Neuronal stem cell (in vitro differentiated cells): ENCODE results near the gene CCDC192.

Source experiments
- DNase-seq: peaks from one replicate; pipeline ENCODE4 v3.0.0-alpha.2; 2013; ENCODE audit warnings: low spot score
- H2AFZ ChIP-seq: one replicate; pipeline ENCODE4 v1.6.1; 2013; ENCODE audit warnings: mild to moderate bottlenecking, low read length, inconsistent platforms
- H2AK5ac ChIP-seq: 2 replicates; pipeline ENCODE4 v1.6.1; 2013; ENCODE audit warnings: low read depth, mild to moderate bottlenecking, inconsistent platforms, low read length, moderate library complexity, mixed read lengths
- H2BK120ac ChIP-seq: 2 replicates; pipeline ENCODE4 v1.6.1; 2013; ENCODE audit warnings: low read depth, mild to moderate bottlenecking, inconsistent platforms, low read length, moderate library complexity, mixed read lengths
- H2BK12ac ChIP-seq: one replicate; pipeline ENCODE4 v1.6.1; 2013; ENCODE audit warnings: low read length, inconsistent platforms
- H2BK15ac ChIP-seq: 2 replicates; pipeline ENCODE4 v1.6.1; 2013; ENCODE audit warnings: mild to moderate bottlenecking, low read length, inconsistent platforms, mixed read lengths
- H2BK5ac ChIP-seq: one replicate; pipeline ENCODE4 v1.6.1; 2013; ENCODE audit warnings: inconsistent platforms, mild to moderate bottlenecking, low read length, moderate library complexity
- H3K14ac ChIP-seq: one replicate; pipeline ENCODE4 v1.6.1; 2013; ENCODE audit warnings: low read length, inconsistent platforms
- H3K18ac ChIP-seq: 2 replicates; pipeline ENCODE4 v1.6.1; 2013; ENCODE audit warnings: low read length, inconsistent platforms
- H3K23ac ChIP-seq: 2 replicates; pipeline ENCODE4 v1.6.1; 2013; ENCODE audit warnings: low read depth, mild to moderate bottlenecking, mixed read lengths, low read length, inconsistent platforms; ENCODE audit not compliant: poor library complexity
- H3K27ac ChIP-seq: replicated peaks from 3 replicates; pipeline ENCODE4 v1.5.1; 2013; ENCODE audit warnings: low read length, inconsistent platforms
- H3K27me3 ChIP-seq, 3 experiments: 2 replicates each; pipeline ENCODE4 v1.6.1; 2013; ENCODE audit warnings: low read length in 3 of 3, mild to moderate bottlenecking in 2 of 3, inconsistent platforms in 1 of 3, low read depth in 1 of 3, mixed read lengths in 1 of 3, moderate library complexity in 1 of 3; ENCODE audit not compliant: control insufficient read depth in 3 of 3, insufficient read depth in 3 of 3
- H3K36me3 ChIP-seq, 2 donors: replicated peaks in 1 of 2; 2 replicates each; pipeline ENCODE4 v1.6.1; 2013; ENCODE audit warnings: low read length in 2 of 2; ENCODE audit not compliant: control insufficient read depth in 2 of 2, insufficient read depth in 2 of 2
- H3K4ac ChIP-seq: 2 replicates; pipeline ENCODE4 v1.6.1; 2013; ENCODE audit warnings: inconsistent platforms, mild to moderate bottlenecking, low read length, moderate library complexity
- H3K4me1 ChIP-seq, 2 donors: 1 replicate in 1 of 2; 2 replicates in 1 of 2; pipeline ENCODE4 v1.6.1; 2013; ENCODE audit warnings: low read length in 2 of 2, low read depth in 1 of 2; ENCODE audit not compliant: control insufficient read depth in 2 of 2, insufficient read depth in 1 of 2
- H3K4me2 ChIP-seq: one replicate; pipeline ENCODE4 v1.6.1; 2013; ENCODE audit warnings: mild to moderate bottlenecking, low read length, inconsistent platforms; ENCODE audit not compliant: insufficient read depth, poor library complexity, severe bottlenecking
- H3K4me3 ChIP-seq, 2 donors: 2 replicates each; pipeline ENCODE4 v1.5.1; 2013; ENCODE audit warnings: low read length in 2 of 2, mild to moderate bottlenecking in 2 of 2, inconsistent platforms in 1 of 2, moderate library complexity in 1 of 2
- H3K79me1 ChIP-seq: one replicate; pipeline ENCODE4 v1.6.1; 2013; ENCODE audit warnings: low read depth, mild to moderate bottlenecking, inconsistent platforms, low read length, moderate library complexity
- H3K9ac ChIP-seq: one replicate; pipeline ENCODE4 v1.6.1; 2013; ENCODE audit warnings: mild to moderate bottlenecking, low read depth, low read length, inconsistent platforms; ENCODE audit not compliant: poor library complexity
- H3K9me3 ChIP-seq, 2 donors: replicated peaks in 1 of 2; 2 replicates each; pipeline versions ENCODE3 to v1.6.1; 2013; ENCODE audit warnings: low read length in 2 of 2, mild to moderate bottlenecking in 2 of 2, inconsistent platforms in 1 of 2, low read depth in 1 of 2, mixed read lengths in 1 of 2, moderate library complexity in 1 of 2; ENCODE audit not compliant: control insufficient read depth in 2 of 2, insufficient read depth in 1 of 2
- H4K8ac ChIP-seq: one replicate; pipeline ENCODE4 v1.6.1; 2013; ENCODE audit warnings: low read depth, mild to moderate bottlenecking, inconsistent platforms, low read length, moderate library complexity
- H4K91ac ChIP-seq: one replicate; pipeline ENCODE4 v1.6.1; 2013; ENCODE audit warnings: low read length, low read depth, mild to moderate bottlenecking, inconsistent platforms; ENCODE audit not compliant: poor library complexity
- WGBS, 2 donors: extraction: QIAGEN DNeasy Blood & Tissue Kit; methylation state at CpG; one replicate each; pipeline ENCODE4 v1.1.7; 2013; ENCODE audit warnings: missing lambda C conversion rate in 2 of 2, mixed read lengths in 1 of 2; ENCODE audit not compliant: insufficient read length in 2 of 2, insufficient replicate concordance in 1 of 2; ENCODE audit errors: extremely low coverage in 2 of 2; 5-methylcytosine and 5-hydroxymethylcytosine counted together

CCDC192 gene

DNA sequence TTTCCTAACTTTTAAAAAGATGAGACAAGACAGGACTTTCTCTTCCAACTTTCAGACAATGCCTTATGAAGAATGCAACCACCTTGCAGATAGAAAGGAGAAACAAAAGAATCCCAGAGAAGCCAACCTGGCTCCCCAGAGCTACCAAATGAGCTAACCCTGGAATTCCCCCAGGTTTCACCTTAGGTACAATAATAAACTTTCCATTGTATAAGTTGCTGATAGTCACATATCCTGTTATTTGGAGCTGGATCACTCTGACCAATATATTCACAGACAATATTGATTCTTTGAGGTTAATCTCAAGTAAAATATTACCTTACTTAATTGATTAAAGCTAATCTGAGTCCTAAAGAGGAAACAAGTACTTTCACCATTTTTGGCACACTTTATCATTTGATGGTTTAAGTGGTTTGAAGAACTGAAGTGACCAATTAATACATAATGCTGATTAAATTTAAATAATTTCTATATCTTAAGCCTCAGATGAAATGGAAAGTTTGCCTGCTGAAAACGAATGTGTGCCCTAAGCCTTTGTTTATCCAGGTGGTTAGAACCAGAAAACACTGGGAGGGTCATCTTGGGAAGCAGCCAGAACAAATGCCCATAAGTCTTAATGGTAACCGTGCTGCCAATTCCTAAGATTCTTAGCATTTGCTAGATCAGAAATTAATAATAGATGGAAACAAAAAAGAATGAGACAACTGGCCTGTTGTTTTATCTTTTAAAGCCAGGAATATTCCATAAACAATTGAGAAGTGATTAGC is 220.8 kb downstream of the CCDC192 start:
- Histone ChIP-seq H2AFZ (no peak overlapping the region), H3K27ac (no peak overlapping the region), H3K36me3 (no peaks in the 10 kb centered on the region)

DNA sequence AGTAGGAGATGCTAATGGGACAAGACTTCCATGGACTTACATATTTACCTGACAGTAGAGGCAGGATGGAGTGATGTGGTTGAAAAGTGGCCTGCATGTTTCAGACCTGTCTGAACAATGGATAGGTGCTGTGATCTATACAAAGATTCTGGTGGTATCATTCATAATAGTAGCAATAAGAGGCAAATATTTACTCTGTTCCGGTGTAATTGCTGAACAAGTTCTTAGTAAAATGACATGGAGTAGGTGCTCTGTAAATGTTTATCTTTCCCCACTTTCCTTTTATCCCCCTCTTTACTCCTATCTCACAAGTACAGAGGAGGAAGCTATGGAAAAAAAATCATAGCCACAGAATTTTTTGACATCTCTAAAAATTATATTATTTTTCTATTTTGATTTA is 221.4 kb downstream of the CCDC192 start:
- no peak overlapping the region for H3K27ac ChIP-seq
- no peak overlapping the region for H4K8ac ChIP-seq
- no CpG with 5 or more reads among the region's 1 CpG for WGBS, 2 donors

More for the DNA sequence above, 220.8 kb downstream of the CCDC192 start:
- no peak overlapping the region for H2AK5ac ChIP-seq
- H3K4me1 ChIP-seq, result no peaks in the 10 kb centered on the region
- H3K18ac ChIP-seq, result no peak overlapping the region
- H2BK12ac ChIP-seq, result no peak overlapping the region
- WGBS, 2 donors, result no CpG with 5 or more reads among the region's 2 CpGs
- no peak overlapping the region for H3K4me3 ChIP-seq
- H3K4ac ChIP-seq, result no peak overlapping the region
- no peak overlapping the region for H3K4me2 ChIP-seq
- no peak overlapping the region for H4K8ac ChIP-seq
- no peaks in the 10 kb centered on the region for H3K79me1 ChIP-seq
- no peak overlapping the region for H2BK120ac ChIP-seq
- DNase-seq, result no peak
- H3K9ac ChIP-seq, result no peak overlapping the region
- H3K27me3 ChIP-seq, result no peaks in the 10 kb centered on the region
- no peak overlapping the region for H3K23ac ChIP-seq
- no peak overlapping the region for H3K14ac ChIP-seq
- no peak overlapping the region for H2BK5ac ChIP-seq
- peaks cover 0 to 3% of the 10 kb centered on the region in 2 donors for H3K9me3 ChIP-seq
- no peak overlapping the region for H2BK15ac ChIP-seq
- H4K91ac ChIP-seq, result no peak overlapping the region

GRCh38 chr5:127925916-127926315 is 222.7 kb downstream of the CCDC192 start:
- Histone ChIP-seq H3K14ac (no peak overlapping the region), H3K23ac (no peak overlapping the region), H2BK12ac (no peak overlapping the region), H2BK5ac (no peak overlapping the region), H3K9me3 (peaks cover 0 to 3% of the 10 kb centered on the region in 2 donors), H3K4me1 (peaks cover 0 to 3% of the 10 kb centered on the region in 2 donors), H4K91ac (no peak overlapping the region), H3K18ac (no peak overlapping the region), H2BK120ac (no peak overlapping the region), H2BK15ac (no peak overlapping the region), H3K79me1 (no peaks in the 10 kb centered on the region), H3K4me3 (no peak overlapping the region), H3K4ac (no peak overlapping the region), H2AK5ac (no peak overlapping the region), H2AFZ (peak overlapping the region; percentile 6), H3K36me3 (no peaks in the 10 kb centered on the region), H3K27me3 (no peaks in the 10 kb centered on the region), H3K4me2 (no peak overlapping the region), H3K27ac (no peak overlapping the region), H3K9ac (no peak overlapping the region), H4K8ac (no peak overlapping the region)
- DNase-seq, result no peak
- WGBS, 2 donors, result no CpG with 5 or more reads among the region's 4 CpGs

More for the DNA sequence above, 221.4 kb downstream of the CCDC192 start:
- Histone ChIP-seq H4K91ac (no peak overlapping the region), H2BK120ac (no peak overlapping the region), H3K9ac (no peak overlapping the region), H2BK15ac (no peak overlapping the region), H3K4me1 (no peaks in the 10 kb centered on the region), H3K4me2 (no peak overlapping the region), H2BK5ac (no peak overlapping the region), H3K4ac (no peak overlapping the region), H2AK5ac (no peak overlapping the region), H3K4me3 (no peak overlapping the region), H3K9me3 (peaks cover 0 to 3% of the 10 kb centered on the region in 2 donors), H3K27me3 (no peaks in the 10 kb centered on the region), H3K79me1 (no peaks in the 10 kb centered on the region), H3K23ac (no peak overlapping the region), H2BK12ac (no peak overlapping the region), H3K36me3 (no peaks in the 10 kb centered on the region), H3K14ac (no peak overlapping the region), H3K18ac (no peak overlapping the region), H2AFZ (no peak overlapping the region)
- no peak for DNase-seq

- WGBS, 2 donors, result no CpG with 5 or more reads among the region's 3 CpGs
- peaks cover 0 to 3% of the 10 kb centered on the region in 2 donors for H3K9me3 ChIP-seq
- H3K14ac ChIP-seq, result no peak overlapping the region
- H3K36me3 ChIP-seq, result no peaks in the 10 kb centered on the region
- no peak overlapping the region for H4K8ac ChIP-seq
- H3K4me1 ChIP-seq, result peaks cover 0 to 3% of the 10 kb centered on the region in 2 donors
- H2AK5ac ChIP-seq, result no peak overlapping the region
- H4K91ac ChIP-seq, result no peak overlapping the region
- no peak overlapping the region for H2BK15ac ChIP-seq
- no peak overlapping the region for H3K27ac ChIP-seq
- no peak overlapping the region for H3K4me3 ChIP-seq
- no peak overlapping the region for H3K18ac ChIP-seq
- no peaks in the 10 kb centered on the region for H3K27me3 ChIP-seq
- no peaks in the 10 kb centered on the region for H3K79me1 ChIP-seq
- H2AFZ ChIP-seq, result no peak overlapping the region
- H3K4ac ChIP-seq, result no peak overlapping the region
- no peak overlapping the region for H2BK5ac ChIP-seq
- H3K4me2 ChIP-seq, result no peak overlapping the region
- no peak overlapping the region for H2BK12ac ChIP-seq
- no peak for DNase-seq
- no peak overlapping the region for H2BK120ac ChIP-seq
- no peak overlapping the region for H3K9ac ChIP-seq
- no peak overlapping the region for H3K23ac ChIP-seq
Measured at GRCh38 chr5:127926974-127927373, 223.8 kb downstream of the CCDC192 start.
